NCI-H345 treated with DMSO at 0.1 percent for 48 hours (cell line): ENCODE results near the gene FARSB.
"Not testable (repeated sequence)": the region's sequence is repeated elsewhere in the genome, so short reads cannot be mapped to it uniquely, and the experiment has no call there.

Experiments used
- DNase-seq: peaks from one replicate; lab custom pipeline; 2025; ENCODE audit not compliant: unreplicated experiment; lab: John Stamatoyannopoulos, UW

Gene FARSB

DNA sequence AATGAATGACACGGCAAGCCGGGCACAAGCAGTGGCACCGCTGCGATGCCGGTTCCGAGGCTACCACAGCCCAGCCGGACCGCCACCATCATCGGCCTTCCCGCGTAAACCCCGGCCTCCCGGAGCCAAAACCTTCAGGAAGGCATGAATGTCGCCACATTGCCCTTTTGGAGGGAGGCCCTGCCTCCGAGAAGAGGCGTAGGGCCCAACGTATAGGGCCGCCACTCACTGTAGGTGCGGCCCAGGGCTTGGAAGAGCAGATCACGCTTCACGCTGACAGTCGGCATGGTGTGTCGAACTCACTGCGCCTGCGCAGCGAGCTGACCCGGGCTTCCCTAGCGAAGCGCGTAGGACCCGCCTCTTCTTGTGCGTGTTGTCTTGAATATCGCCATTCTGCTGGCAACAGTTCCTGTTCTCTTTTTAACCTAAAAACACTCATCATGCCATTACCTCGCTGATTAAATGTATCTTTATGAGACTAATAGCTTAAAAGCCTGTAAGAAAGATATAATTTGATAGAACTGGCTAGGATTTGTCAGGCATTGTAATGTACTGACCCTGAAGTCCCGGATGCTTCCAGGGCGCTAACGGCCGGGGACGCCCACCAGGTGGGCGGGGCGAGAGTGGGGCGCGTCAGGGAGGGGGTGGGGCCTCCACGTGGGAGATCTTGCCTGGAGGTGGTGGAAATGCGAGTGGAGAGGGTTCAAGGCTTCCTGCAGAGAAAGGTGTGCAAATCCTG is at the start of gene FARSB:
FARSB (minus strand) TSS at position 306 of the 739 bp plus-strand sequence; CDS start at position 287, 19 bp downstream.
- peak; percentile 98 for DNase-seq

DNA sequence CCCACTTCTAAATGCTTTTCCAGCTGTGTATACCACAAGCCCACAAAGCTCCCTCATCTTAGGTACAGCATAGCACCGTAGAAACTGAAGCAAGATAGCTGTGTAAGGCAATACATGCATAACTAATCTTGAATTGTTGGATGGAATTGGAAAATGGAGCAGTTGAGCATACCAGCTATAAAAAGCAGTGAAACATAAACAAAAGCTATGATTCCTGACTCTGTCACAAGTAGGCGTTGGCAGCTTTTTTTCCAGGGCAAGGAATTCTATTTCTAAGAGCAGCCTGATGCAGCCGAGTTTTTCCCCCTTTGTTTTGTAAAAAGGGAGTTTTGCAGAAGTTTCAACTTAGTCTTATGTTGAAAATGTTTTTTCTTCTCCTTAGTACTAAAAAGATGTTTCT is 48.0 kb upstream of the FARSB start:
- no peak for DNase-seq

DNA sequence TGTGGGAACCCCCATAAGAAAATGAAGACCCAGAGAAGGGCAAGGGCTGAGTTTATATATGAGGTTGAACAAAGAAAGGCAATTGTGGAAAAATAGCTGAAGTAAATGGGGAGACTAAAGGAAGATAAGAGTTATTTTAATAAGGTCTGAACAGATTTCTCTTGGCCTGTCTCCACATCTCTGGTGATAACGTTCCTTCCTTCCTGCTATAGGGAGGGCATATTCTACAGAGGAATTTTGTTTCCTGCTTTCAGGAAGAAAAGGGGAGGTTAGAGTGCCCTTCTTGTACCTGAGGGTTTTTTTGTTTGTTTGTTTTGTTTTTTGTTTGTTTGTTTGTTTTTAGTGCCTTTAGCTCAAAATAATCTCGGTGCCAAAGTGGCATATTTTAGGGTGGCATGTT is 47.2 kb upstream of the FARSB start:
- DNase-seq, result no peak

DNA sequence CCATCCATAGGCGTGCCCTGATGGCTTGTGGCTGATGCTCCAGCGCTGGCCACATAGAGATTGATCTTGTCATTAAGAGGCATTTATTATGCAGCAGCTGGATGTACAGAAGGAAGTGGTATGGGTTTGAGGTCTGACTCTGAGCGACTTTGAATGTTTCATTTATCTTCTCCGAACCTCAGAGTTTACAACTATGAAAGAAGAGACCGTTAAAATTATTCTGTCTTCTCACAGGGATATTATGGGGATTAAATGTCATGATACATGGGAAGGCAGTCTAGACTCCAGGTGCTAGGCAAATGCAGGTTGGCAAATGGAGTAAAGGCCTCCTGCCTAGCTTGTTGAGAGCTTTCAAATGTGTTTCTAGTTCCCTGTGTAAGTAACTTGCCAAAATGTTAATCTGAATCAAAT is 45.8 kb upstream of the FARSB start:
- DNase-seq, result no peak

DNA sequence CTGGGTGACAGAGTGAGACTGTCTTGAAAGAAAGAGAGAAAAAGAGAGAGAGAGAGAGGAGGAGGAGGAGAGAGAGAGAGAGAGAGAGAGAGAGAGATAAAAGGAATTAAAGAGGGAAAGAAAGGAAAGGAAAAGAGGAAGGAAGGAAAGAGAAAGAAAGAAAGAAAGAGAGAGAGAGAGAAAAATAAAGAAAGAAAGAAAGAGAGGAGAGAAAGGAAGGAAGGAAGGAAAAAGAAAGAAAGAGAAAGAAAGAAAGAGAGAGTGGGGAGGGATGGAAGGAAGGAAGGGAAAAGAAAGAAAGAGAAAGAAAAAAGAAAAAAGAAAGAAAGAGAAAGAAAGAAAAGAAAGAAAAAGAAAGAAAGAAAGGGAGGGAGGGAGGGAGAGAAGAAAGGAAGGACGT is 45.3 kb upstream of the FARSB start:
- no peak for DNase-seq

DNA sequence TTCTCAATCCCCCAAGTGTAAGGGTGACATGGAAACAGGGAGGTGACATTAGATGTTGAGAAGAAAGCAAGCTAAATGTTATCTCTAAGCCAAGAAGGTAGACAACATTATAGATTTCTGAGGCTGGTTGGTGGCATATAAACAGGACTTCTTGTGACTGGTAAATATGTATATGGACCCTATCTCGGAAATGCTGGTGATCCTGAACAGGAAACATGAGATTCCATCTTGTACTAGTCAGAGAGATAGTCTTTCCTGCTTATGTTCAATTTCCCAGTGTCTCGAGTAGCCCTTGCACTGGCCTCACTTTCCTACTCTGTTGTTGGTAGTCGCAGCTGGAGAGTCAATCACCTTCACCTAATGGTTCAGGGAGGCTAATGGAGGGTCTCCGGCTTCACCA is 42.4 kb upstream of the FARSB start:
- DNase-seq, result no peak

DNA sequence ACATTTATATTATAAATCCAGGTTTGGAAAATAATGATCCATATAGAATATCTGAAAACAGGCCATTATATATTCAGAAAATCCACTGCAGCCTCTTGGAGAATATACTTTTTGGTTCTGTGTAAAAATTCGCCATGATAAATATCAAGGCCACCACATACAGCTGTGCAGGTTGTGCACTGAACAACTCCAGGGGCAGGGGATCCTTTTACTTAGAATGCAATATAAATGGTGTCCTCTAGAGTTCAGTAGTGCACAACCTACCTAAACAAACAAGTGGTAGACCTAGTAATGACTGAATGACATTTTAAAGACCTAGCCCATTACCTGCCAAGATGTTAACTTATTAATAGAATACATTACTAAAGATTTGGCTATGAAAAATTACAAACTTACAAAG is 37.9 kb upstream of the FARSB start:
- no peak for DNase-seq

DNA sequence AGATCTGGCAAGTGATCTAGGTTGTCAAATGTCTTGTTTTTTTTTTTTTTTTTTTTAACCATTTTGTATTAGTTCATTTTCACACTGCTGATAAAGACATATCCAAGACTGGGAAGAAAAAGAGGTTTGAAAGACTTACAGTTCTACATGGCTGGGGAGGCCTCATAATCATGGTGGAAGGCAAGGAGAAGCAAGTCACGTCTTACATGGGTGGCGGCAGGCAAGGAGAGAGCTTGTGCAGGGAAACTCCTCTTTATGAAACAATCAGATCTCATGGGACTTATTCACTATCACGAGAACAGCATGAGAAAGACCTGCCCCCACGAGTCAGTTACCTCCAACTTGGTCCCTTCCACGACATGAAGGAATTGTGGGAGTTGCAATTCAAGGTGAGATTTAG is 37.5 kb upstream of the FARSB start:
- not testable (repeated sequence) for DNase-seq

DNA sequence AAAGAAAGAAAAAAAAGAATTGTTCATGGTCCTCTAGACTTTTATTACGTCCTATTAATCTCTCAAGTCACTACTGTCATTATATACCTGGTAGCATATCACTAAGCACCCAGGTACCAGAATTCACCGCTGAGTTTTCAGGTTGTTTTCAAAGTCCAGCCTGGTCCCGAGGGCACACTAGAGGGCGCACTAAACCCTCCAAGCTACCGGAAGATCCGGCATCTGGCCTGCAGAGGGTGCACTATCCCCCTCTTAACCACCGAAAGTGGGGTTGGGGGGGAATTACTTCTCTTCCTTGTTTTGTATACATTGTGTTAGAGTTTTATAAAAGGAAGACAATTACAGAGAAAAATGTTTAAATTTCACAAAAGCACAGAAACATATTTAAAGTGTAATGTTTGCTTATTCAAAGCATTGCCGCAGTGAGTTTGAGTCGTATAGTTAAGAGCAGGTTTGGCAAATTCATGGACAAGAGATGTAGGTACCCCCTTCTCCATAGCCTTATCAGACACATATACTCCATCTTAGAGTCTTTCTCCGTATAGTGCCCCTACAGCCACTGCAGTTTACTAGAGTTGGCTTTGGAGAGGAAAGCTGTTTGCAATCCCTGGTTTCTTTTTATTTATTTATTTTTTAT is 34.8 kb upstream of the FARSB start:
- peak; percentile 53 for DNase-seq

DNA sequence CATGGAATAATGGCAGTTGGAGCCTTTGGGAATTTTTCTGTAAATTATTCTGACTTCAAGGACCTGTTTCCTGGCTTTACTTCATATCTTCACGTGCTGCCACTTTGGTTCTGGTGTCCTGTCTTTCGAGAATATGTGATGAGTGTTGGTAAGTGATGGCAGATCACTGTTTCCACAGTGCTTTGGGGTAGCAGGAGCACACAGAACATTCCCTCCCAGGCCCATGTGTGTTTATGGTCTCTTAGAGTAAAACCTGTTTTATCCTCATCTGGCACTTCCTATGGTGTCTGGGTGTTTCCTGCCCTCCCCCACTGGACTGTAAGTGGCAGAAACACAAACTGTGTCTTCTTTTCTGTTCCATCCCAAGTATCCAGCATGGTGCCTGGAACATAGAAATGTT is 33.4 kb upstream of the FARSB start:
- no peak for DNase-seq

DNA sequence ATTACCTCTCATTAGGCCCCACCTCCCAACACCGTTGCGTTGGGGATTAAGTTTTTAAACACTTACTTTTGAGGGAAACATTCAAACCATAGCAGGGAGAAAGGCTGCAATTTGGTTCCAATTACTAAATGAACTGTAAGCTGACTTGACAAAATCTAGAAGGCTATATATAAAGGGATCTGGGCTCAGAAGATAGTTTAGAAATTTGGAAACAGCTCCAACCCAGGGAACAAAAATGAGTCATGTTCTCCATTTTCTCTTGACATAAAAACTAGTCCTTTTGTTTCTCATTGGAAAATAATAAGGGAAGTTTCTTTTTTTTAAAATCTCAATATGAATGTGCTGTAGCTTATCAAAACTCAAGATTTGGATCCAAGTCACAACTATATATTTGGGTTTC is 33.0 kb upstream of the FARSB start:
- DNase-seq, result no peak

DNA sequence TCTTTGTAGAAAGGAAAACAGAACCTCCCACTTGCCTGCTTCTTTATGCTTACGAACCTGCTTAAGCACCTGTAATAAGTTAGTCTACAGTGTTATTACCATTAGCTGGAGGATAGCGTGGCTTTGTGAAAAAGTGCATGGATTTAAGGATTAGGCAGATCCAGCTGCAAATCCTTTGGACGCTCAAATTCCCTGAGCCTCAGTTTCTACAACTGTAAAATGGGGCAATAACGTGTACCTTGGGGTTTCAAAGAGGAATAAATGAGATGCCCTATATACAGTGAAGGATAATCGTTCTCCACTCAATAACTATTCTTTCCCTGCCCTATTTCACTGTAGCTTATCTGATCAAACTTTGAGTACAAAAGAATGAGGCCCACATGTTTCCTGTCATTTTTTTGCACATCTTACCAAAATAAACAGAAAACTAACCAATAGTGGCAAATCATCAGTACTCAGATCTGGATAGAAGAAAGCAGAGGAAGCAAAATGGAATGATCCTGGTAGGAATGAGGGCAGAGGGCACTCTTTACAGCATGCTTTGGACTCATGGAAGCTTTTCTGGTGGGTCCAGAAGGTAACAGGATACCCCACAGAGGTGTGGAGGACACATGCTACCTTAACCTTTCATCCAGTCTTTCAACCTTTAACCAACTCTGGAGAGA is 30.3 kb upstream of the FARSB start:
- no peak for DNase-seq

DNA sequence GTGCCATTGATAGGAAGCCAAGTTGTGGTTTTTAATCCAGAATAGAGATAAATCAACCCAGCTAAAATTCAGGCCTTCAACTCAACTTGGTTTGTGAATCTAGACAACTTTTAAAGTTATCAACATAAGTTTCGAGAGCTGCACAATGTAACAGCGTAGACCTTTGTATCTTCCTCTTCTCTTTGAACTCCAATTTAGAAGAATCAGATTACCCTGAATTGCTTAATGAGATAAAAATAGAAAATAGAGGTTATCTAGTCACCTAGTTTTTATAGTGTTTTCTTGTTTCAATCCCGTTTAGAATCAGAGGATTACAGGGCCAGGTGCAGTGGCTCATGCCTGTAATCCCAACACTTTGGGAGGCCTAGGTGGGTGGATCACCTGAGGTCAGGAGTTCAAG is 27.9 kb upstream of the FARSB start:
- DNase-seq, result no peak

DNA sequence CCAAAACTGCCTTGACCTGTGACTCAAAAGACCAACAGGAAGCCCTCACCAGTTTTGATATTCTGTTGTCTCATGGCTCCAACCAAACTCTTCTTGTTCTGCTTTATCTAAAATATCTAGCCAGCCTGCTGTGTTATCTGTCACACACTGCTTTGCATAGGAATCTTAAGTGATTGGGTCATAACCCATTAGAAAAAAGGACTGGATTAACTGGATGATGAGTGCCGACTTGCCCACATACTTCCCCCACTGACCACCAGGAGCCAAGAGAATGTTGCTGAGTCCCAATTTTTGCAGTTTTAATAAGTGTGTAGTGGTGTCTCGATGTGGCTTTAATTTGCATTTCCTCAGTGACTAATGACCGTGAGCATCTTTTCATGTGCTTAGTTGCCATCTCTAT is 22.1 kb upstream of the FARSB start:
- DNase-seq, result no peak

DNA sequence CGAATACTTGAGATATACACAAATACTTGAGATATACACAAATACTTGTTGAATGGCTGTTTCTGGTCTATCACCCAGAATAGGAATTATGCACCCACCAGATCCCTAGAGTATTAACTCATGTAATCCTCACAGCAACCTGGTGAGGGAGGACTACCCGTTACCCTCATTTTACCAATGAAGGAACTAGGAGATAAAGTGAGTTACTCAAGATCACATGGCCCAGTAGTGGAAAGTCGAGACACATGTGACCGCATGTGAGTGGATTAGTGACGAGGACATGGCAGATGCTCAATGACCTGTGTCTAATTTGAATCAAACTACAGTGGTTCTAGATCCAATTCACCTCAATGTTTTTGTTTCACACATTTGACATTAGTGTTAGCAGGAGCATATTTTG is 18.0 kb upstream of the FARSB start:
- DNase-seq, result no peak

DNA sequence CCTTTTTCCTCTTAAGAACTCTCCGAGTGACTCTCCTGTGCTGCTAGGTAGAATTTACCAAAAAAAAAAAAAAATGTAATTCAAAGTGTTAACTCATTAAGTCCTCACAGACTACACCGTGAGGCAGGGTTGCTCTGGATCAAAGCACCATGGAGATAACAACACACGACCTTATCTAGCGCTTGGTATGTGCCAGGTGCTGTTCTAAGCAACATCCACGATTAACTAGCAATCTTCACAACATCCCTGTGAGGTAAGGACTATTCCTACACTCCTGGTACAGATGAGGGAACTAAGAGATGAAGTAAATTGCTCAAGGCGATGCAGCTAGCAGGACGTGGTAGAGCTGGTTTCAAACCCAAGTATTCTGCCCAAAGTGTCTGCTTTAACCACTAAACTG is 17.4 kb upstream of the FARSB start:
- no peak for DNase-seq

DNA sequence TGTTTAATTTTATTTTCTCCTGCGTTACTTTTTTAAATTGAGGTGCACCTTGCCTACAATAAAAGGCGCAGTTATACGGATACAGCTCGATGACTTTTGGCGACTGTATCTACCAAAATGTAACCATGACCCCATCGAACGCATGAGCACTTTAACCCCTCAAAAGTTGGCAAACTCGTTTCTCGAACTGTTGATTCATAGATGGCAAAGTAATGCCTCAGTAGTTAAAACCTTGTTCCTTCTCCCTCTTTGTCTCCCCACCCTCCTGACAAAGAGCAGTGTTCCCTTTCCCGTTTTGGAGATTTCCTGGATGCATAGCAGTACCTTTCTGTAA is 16.1 kb upstream of the FARSB start:
- DNase-seq, result no peak

DNA sequence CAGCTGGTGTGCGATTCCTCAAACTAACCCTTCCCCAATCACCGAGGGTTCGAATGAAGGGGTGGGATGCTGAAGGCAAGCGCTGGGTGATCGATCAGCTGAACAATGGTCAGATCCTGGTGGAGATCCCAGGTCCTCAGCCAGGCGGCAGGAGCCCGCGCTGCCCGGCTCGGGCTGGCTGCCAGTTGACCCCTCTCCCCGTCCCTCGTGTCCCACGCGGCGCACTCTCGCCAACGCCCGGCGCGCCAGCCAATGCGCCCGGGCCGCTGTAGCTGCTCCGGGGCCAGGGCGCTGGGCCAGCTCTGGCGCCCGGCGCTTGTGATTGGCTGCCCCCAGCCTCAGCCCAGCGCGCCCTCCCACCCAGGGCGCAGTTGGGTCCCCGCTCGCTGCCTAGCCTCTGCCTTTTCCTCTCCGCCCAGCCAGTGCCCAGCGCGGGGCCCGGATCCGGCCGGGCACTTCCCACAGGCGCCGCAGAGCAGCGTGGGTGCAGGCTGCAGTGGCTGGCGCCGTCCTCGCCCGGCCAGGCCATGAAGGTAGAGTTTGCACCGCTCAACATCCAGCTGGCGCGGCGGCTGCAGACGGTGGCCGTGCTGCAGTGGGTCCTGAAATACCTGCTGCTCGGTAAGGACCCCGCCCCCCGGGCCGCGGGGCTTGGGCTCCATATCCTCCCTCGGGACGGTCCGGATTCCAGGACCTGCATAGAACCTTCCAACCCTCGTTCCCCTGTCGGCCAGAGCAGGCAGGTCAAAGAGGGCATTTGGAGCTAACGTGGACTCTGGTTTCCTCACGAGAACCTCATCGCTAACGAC is 15.6 kb upstream of the FARSB start, which contains the start of gene MOGAT1:
MOGAT1 (plus strand) TSS at position 400 of the 809 bp plus-strand sequence; CDS start at position 528, 128 bp downstream.
- DNase-seq, result peak; percentile 21

DNA sequence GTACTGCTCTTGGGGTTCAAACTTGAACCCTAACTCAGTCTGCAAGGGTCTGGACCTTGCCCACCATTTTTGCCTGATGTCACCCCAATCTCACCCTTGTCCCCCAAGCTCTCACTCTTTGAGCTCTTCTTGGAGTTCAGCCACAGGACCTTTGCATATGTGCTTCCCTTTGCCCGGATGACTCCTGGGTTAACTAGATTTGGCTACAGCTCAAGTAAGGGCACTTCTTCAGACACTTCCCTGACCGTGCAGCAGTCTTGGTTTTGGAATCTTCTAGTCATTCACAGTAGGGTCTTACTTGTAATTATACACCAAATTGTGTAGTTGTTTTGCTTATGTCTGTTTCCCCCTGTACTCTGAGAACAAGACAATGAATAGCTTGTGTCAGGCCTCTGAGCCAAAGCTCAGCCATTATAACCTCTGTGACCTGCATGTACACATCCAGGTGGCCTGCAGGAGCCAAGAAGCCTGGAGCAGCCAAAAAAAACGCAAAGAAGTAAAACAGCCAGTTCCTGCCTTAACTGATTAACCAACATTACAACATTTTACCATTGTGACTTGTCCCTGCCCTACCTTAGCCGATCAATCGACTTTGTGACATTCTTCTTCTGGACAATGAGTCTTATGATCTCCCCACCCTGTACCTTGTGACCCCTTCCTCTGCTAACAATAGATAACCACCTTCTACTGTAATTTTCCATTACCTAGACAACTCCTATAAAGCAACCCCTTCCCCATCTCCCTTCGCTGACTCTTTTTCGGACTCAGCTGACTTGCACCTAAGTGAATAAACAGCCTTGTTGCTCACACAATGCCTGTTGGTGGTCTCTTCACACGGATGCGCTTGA is 14.5 kb upstream of the FARSB start:
- no peak for DNase-seq

DNA sequence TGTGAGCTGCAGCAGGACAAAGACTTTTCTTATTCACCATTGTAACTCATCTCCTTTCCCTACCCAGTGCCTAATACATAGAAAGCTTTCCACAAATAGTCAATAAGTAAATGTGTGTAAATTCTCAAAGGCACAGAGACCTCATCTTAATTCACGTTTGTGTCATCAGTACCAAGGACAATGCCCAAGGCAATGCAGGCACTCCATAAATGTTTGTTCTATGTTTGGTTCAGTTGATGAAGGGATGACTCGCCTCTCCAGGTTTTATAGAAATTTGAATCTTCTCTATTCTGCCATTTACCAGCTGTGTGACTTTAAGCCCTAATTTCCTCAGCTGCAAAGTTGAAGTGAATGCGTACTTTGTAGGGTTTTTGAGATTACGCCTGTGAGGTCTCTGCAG is 13.5 kb upstream of the FARSB start:
- no peak for DNase-seq
